Measurements from ENCODE around the gene PSMF1.
"Not testable (repeated sequence)": the region's sequence is repeated elsewhere in the genome, so short reads cannot be mapped to it uniquely, and the experiment has no call there.

The PSMF1 gene

GRCh38 chr20:1134355-1134754 lies 16.0 kb downstream of the PSMF1 start:
- Mint-ChIP-seq H3K4me3 (no peak overlapping the region), H3K36me3 (peaks cover 28% of the 10 kb centered on the region), H3K27ac (no peak overlapping the region), H3K9me3 (ENCODE audit: low read depth) (no peaks in the 10 kb centered on the region), H3K27me3 (no peaks in the 10 kb centered on the region), H3K4me1 (ENCODE audit: low read depth) (peaks cover 42% of the 10 kb centered on the region)

DNA sequence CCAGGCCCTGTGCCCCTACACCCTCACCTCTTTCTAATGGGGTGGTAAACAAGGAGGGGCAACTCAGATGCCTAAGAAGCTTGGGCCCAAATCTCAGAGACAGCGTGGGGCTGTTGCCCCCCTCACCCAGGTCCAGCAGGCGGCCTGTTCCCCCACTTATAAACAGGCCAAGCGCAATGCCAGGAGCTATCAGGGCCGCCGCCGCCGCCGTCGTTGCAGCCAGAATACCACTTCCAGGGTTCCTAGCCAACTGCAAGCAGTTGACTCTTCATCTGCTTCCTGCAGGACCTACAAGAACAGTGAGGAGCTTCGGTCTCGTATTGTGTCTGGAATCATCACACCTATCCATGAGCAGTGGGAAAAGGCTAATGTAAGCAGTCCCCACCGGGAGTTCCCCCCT lies 16.4 kb downstream of the PSMF1 start:
- Mint-ChIP-seq H3K4me3 (no peak overlapping the region), H3K4me1 (ENCODE audit: low read depth) (peaks cover 41% of the 10 kb centered on the region), H3K36me3 (peaks cover 24% of the 10 kb centered on the region), H3K27me3 (no peaks in the 10 kb centered on the region), H3K27ac (no peak overlapping the region), H3K9me3 (ENCODE audit: low read depth) (no peaks in the 10 kb centered on the region)

DNA sequence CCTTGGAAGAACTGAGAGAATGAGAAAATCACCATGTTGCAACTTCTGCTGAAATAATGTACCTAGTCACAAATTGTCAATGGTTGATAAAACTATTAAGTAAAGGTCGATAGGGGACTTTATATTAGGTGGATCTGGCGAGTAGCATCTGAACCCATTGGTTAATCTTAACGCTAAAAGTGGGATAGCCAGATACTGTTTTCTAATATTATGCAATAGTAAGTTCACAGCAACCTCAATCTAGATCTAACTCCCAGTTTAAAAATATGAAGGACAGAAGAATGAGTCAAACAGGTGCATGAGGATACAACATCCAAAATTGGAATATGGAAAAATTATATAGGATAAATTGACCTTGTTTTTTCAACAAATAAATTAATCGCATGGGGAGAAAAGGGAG lies 18.8 kb downstream of the PSMF1 start:
- no peaks in the 10 kb centered on the region for H3K9me3 Mint-ChIP-seq (ENCODE audit: low read depth)
- no peak overlapping the region for H3K4me3 Mint-ChIP-seq
- H3K4me1 Mint-ChIP-seq (ENCODE audit: low read depth), result peaks cover 24% of the 10 kb centered on the region
- H3K27me3 Mint-ChIP-seq, result no peaks in the 10 kb centered on the region
- peaks cover 26% of the 10 kb centered on the region for H3K36me3 Mint-ChIP-seq
- no peak overlapping the region for H3K27ac Mint-ChIP-seq

DNA sequence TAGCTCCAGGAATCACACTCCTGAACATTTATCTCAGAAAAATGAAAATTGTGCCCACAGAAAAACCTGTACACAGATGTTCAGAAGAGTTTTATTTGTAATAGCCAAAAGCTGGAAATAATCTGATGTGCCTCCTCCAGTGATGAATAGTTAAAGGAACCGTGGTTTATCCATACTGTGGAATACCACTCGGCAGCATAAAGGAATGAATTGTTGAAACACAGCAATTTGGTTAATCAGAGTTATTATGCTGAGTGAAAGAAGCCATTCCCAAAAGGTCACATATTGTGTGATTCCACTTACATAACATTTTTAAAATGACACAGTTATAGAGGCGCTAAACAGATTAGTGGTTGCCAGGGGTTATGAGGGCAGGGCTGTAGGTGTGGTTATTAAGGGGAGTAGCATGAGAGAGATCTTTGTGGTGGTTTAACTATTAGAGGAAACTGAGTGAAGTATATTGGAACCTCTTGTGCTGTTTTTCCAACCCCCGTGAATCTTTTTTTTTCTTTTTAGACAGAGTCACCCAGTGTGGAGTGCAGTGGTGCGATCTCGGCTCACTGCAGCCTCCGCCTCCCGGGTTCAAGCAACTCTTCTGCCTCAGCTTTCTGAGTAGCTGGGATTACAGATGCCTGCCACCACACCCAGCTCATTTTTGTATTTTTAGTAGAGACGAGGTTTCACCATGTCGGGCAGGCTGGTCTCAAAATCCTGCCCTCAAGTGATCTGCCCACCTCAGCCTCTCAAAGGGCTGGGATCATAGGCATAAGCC lies 26.2 kb downstream of the PSMF1 start:
- Mint-ChIP-seq H3K27me3 (no peaks in the 10 kb centered on the region), H3K4me1 (ENCODE audit: low read depth) (peaks cover 24% of the 10 kb centered on the region), H3K27ac (no peak overlapping the region), H3K9me3 (ENCODE audit: low read depth) (no peaks in the 10 kb centered on the region), H3K4me3 (no peak overlapping the region), H3K36me3 (peaks cover 25% of the 10 kb centered on the region)

DNA sequence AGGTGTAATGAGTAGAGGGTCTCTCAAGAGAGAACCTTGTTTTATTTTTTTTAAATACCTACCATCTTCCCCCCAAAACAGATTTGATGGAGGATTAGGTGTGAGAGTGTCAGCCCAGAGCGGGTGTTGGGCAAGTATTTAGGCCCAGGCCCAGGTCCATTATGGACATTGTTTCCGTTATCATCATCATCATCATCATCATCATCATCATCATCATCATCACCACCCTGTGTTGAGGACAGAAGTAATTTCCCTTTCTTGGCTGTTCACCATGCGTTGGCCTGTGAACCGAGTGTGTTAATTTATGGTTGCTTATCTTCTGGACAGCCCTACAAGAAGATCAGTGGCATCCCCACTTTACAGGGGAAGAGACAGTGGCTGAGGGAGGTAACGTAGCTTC lies 28.6 kb downstream of the PSMF1 start:
- H3K27ac Mint-ChIP-seq, result peak overlapping the region; percentile 28
- peaks cover 33% of the 10 kb centered on the region for H3K4me1 Mint-ChIP-seq (ENCODE audit: low read depth)

GRCh38 chr20:1149812-1150211 lies 31.4 kb downstream of the PSMF1 start:
- H3K9me3 Mint-ChIP-seq (ENCODE audit: low read depth); H3K4me3 Mint-ChIP-seq; H3K27me3 Mint-ChIP-seq; H3K27ac Mint-ChIP-seq: not testable (repeated sequence)
- peaks cover 28% of the 10 kb centered on the region for H3K36me3 Mint-ChIP-seq
- H3K4me1 Mint-ChIP-seq (ENCODE audit: low read depth), result peaks cover 31% of the 10 kb centered on the region

More for the DNA sequence above, 28.6 kb downstream of the PSMF1 start:
- Mint-ChIP-seq H3K36me3 (peaks cover 20% of the 10 kb centered on the region), H3K9me3 (ENCODE audit: low read depth) (no peaks in the 10 kb centered on the region), H3K27me3 (no peaks in the 10 kb centered on the region), H3K4me3 (no peak overlapping the region)

GRCh38 chr20:1150218-1150617 lies 31.8 kb downstream of the PSMF1 start:
- no peaks in the 10 kb centered on the region for H3K9me3 Mint-ChIP-seq (ENCODE audit: low read depth)
- H3K4me1 Mint-ChIP-seq (ENCODE audit: low read depth), result peaks cover 31% of the 10 kb centered on the region
- no peaks in the 10 kb centered on the region for H3K27me3 Mint-ChIP-seq
- no peak overlapping the region for H3K4me3 Mint-ChIP-seq
- H3K27ac Mint-ChIP-seq, result no peak overlapping the region
- peaks cover 32% of the 10 kb centered on the region for H3K36me3 Mint-ChIP-seq

- H3K27ac Mint-ChIP-seq, result no peak overlapping the region
- H3K4me1 Mint-ChIP-seq (ENCODE audit: low read depth), result peaks cover 29% of the 10 kb centered on the region
- H3K36me3 Mint-ChIP-seq, result peaks cover 36% of the 10 kb centered on the region
- no peaks in the 10 kb centered on the region for H3K27me3 Mint-ChIP-seq
- peaks cover 2% of the 10 kb centered on the region for H3K9me3 Mint-ChIP-seq (ENCODE audit: low read depth)
- H3K4me3 Mint-ChIP-seq, result no peak overlapping the region
Measured at GRCh38 chr20:1150968-1151367, 32.6 kb downstream of the PSMF1 start.

- Mint-ChIP-seq H3K27me3 (no peaks in the 10 kb centered on the region), H3K9me3 (ENCODE audit: low read depth) (peaks cover 7% of the 10 kb centered on the region), H3K4me3 (no peak overlapping the region), H3K27ac (no peak overlapping the region), H3K4me1 (ENCODE audit: low read depth) (peaks cover 14% of the 10 kb centered on the region), H3K36me3 (peaks cover 42% of the 10 kb centered on the region)
Measured at GRCh38 chr20:1154226-1154625, 35.8 kb downstream of the PSMF1 start.

GRCh38 chr20:1154691-1155090 lies 36.3 kb downstream of the PSMF1 start:
- Mint-ChIP-seq H3K4me3 (no peak overlapping the region), H3K27ac (no peak overlapping the region), H3K27me3 (no peaks in the 10 kb centered on the region), H3K36me3 (peaks cover 42% of the 10 kb centered on the region), H3K9me3 (ENCODE audit: low read depth) (peaks cover 7% of the 10 kb centered on the region), H3K4me1 (ENCODE audit: low read depth) (peaks cover 14% of the 10 kb centered on the region)

DNA sequence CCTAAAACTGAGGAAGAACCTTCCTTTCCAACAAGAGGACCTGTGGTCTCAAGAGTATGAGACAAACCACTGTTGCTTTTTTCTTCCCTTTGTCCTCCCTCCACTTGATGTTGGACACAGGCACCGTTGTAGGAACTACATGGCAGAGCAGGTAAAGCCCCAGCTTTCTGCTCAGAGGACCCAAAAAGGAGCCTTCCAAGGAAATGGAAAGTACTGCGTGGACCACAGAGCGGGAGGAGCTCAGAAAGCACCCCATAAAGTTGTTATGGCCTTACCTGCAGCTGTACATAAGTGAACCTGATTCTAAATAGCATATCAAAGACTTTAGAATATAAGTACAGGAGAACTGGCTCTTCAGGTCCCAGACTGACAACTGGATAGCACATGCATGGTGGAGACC lies 36.9 kb downstream of the PSMF1 start:
- no peak overlapping the region for H3K4me3 Mint-ChIP-seq
- no peak overlapping the region for H3K27ac Mint-ChIP-seq
- H3K9me3 Mint-ChIP-seq (ENCODE audit: low read depth), result peaks cover 7% of the 10 kb centered on the region
- peaks cover 45% of the 10 kb centered on the region for H3K36me3 Mint-ChIP-seq
- H3K27me3 Mint-ChIP-seq, result no peaks in the 10 kb centered on the region
- H3K4me1 Mint-ChIP-seq (ENCODE audit: low read depth), result peaks cover 13% of the 10 kb centered on the region

DNA sequence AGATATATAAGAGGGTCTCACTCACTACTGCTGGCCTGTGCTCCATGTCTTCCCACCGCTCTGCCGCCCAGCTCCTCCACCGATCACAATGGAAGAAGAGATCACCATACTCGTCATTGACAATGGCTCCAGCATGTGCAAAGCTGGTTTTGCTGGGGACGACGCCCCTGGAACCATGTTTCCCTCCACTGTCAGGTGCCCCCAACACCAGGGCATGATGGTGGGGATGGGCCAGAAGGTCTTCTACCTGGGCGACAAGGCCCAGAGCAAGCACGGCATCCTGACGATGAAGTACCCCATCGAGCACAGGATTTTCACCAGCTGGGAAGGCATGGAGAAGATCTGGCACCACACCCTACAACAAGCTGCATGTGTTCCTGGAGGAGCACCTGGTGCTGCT lies 42.1 kb downstream of the PSMF1 start:
- H3K27me3 Mint-ChIP-seq, result no peaks in the 10 kb centered on the region
- H3K9me3 Mint-ChIP-seq (ENCODE audit: low read depth), result peaks cover 7% of the 10 kb centered on the region
- no peak overlapping the region for H3K27ac Mint-ChIP-seq
- no peaks in the 10 kb centered on the region for H3K4me1 Mint-ChIP-seq (ENCODE audit: low read depth)
- no peak overlapping the region for H3K4me3 Mint-ChIP-seq
- peaks cover 27% of the 10 kb centered on the region for H3K36me3 Mint-ChIP-seq

GRCh38 chr20:1160991-1161390 lies 42.6 kb downstream of the PSMF1 start:
- H3K9me3 Mint-ChIP-seq (ENCODE audit: low read depth), result peaks cover 5% of the 10 kb centered on the region
- H3K27me3 Mint-ChIP-seq, result no peaks in the 10 kb centered on the region
- H3K4me1 Mint-ChIP-seq (ENCODE audit: low read depth), result no peaks in the 10 kb centered on the region
- H3K27ac Mint-ChIP-seq, result no peak overlapping the region
- H3K4me3 Mint-ChIP-seq, result no peak overlapping the region
- H3K36me3 Mint-ChIP-seq, result peaks cover 23% of the 10 kb centered on the region

DNA sequence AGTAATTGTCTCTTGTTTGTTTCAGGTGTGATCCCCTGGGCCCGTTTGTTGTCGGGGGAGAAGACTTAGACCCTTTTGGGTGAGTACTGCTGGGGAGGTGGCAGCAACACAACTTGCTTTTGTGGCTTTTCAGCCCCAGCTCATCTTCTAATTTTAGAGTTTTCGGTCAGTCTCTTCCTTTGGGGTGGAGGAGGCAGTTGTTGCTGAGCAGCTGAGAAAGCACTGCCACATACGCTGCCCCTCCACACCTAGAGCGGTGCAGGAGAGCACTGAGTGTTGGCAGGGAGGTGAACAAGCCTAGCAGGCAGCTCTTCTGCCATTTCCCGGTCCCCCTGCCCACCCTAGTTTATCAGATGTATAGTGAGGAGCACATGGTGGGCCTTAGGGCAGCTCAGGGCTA lies 44.7 kb downstream of the PSMF1 start:
- H3K4me3 Mint-ChIP-seq, result no peak overlapping the region
- H3K27ac Mint-ChIP-seq, result no peak overlapping the region
- H3K36me3 Mint-ChIP-seq, result peaks cover 19% of the 10 kb centered on the region
- H3K27me3 Mint-ChIP-seq, result no peaks in the 10 kb centered on the region
- H3K9me3 Mint-ChIP-seq (ENCODE audit: low read depth), result no peaks in the 10 kb centered on the region
- no peaks in the 10 kb centered on the region for H3K4me1 Mint-ChIP-seq (ENCODE audit: low read depth)

GRCh38 chr20:1163653-1164052 lies 45.3 kb downstream of the PSMF1 start:
- Mint-ChIP-seq H3K27me3 (no peaks in the 10 kb centered on the region), H3K9me3 (ENCODE audit: low read depth) (no peaks in the 10 kb centered on the region), H3K4me1 (ENCODE audit: low read depth) (no peaks in the 10 kb centered on the region), H3K27ac (no peak overlapping the region), H3K4me3 (no peak overlapping the region), H3K36me3 (peaks cover 23% of the 10 kb centered on the region)

- no peaks in the 10 kb centered on the region for H3K27me3 Mint-ChIP-seq
- no peaks in the 10 kb centered on the region for H3K4me1 Mint-ChIP-seq (ENCODE audit: low read depth)
- H3K4me3 Mint-ChIP-seq, result no peak overlapping the region
- no peak overlapping the region for H3K27ac Mint-ChIP-seq
- H3K36me3 Mint-ChIP-seq, result peaks cover 26% of the 10 kb centered on the region
- no peaks in the 10 kb centered on the region for H3K9me3 Mint-ChIP-seq (ENCODE audit: low read depth)
Measured at GRCh38 chr20:1164871-1165270, 46.5 kb downstream of the PSMF1 start.
